ENCODE results near the gene STK4. TPM values are rescaled to one million over a fixed set of nuclear protein-coding genes. Genes with fewer than 3 reads are reported as not detected.

Gene STK4
- total RNA-seq, 1 donor from 2014 or later: 11.4 TPM

Other genes with a start within 250 kb of the STK4 start
- gene KCNK15, start 220.6 kb upstream of the STK4 start, total RNA-seq: not detected in 2 replicates
- not detected in 2 replicates for gene RIMS4, start 156.0 kb upstream of the STK4 start, total RNA-seq
- gene YWHAB, start 80.8 kb upstream of the STK4 start, total RNA-seq: 53.6 TPM in 2 replicates
- 3.3 and 5.7 TPM in 2 replicates for gene PABPC1L, start 56.5 kb upstream of the STK4 start, total RNA-seq
- gene TOMM34, start 6.1 kb upstream of the STK4 start, total RNA-seq: 35.4 and 35.7 TPM in 2 replicates
- gene KCNS1, start 134.6 kb downstream of the STK4 start, total RNA-seq: not detected in 2 replicates
- not detected in 2 replicates for gene WFDC5, start 148.7 kb downstream of the STK4 start, total RNA-seq
- not detected in 2 replicates for gene WFDC12, start 158.0 kb downstream of the STK4 start, total RNA-seq
- gene PI3, start 208.4 kb downstream of the STK4 start, total RNA-seq: not detected in 2 replicates
- not detected in 2 replicates for gene SEMG1, start 240.5 kb downstream of the STK4 start, total RNA-seq